Measurements from ENCODE around the gene AHRR. TPM values are rescaled to one million over a fixed set of nuclear protein-coding genes. Genes with fewer than 3 reads are reported as not detected.
A peak's percentile ranks its signal among the peaks of the same experiment; 100 is the strongest.

AHRR gene
- polyA plus RNA-seq, 10 donors: 0.98 to 6.1 (median 2.4) TPM

- peak; percentile 59 to 92 (median 82) for DNase-seq
Observed at GRCh38 chr5:442335-443238, 121.1 kb downstream of the AHRR start, which contains the start of gene EXOC3. Gene EXOC3 (plus strand): TSS chr5:443176. CDS start chr5:446206, 3,030 bp downstream.

- no peak for DNase-seq
Observed at GRCh38 chr5:443239-444151, 122.0 kb downstream of the AHRR start.

- DNase-seq: no peak
Observed at GRCh38 chr5:444226-444625, 122.7 kb downstream of the AHRR start.

- DNase-seq: no peak
Observed at GRCh38 chr5:445591-445990, 124.1 kb downstream of the AHRR start.

GRCh38 chr5:446066-446882, 124.8 kb downstream of the AHRR start:
- DNase-seq: no peak

GRCh38 chr5:446883-447263, 125.4 kb downstream of the AHRR start:
- DNase-seq: peak in 1 of 3 donors; percentile 45

- DNase-seq: no peak
Observed at GRCh38 chr5:447501-447900, 126.0 kb downstream of the AHRR start.

- DNase-seq: peak in 1 of 3 donors; percentile 34
Observed at GRCh38 chr5:448061-448765, 126.7 kb downstream of the AHRR start.

GRCh38 chr5:448766-449090, 127.2 kb downstream of the AHRR start:
- no peak for DNase-seq

- no peak for DNase-seq
Observed at GRCh38 chr5:449151-449550, 127.6 kb downstream of the AHRR start.

- DNase-seq: no peak
Observed at GRCh38 chr5:451587-452458, 130.3 kb downstream of the AHRR start.

- DNase-seq: no peak
Observed at GRCh38 chr5:452978-453710, 131.6 kb downstream of the AHRR start.

- DNase-seq: no peak
Observed at GRCh38 chr5:453725-454481, 132.4 kb downstream of the AHRR start.

GRCh38 chr5:454936-455335, 133.4 kb downstream of the AHRR start:
- no peak for DNase-seq

GRCh38 chr5:455806-456205, 134.3 kb downstream of the AHRR start:
- DNase-seq: no peak

- DNase-seq: no peak
Observed at GRCh38 chr5:456351-457194, 135.1 kb downstream of the AHRR start.

GRCh38 chr5:457195-457961, 135.9 kb downstream of the AHRR start:
- no peak for DNase-seq

Measured in muscle of back (tissue), 11 donors.